ENCODE results near the gene TBX4. TPM values are rescaled to one million over a fixed set of nuclear protein-coding genes. Genes with fewer than 3 reads are reported as not detected.

Gene TBX4
- total and polyA plus RNA-seq, 2 of the 13 experiments (the other 11 are each of a cell fraction or from before 2014, with no cell fraction given) = 0.11 to 1.1 TPM

- TF ChIP-seq AGO2 (optimal IDR thresholded peaks at IDR 0.05; ENCODE audit: low read depth, low read length) (no peak), ZNF572 (CRISPR knock-in tag; IDR thresholded peaks at IDR 0.05) (no peak), ZNF350 (CRISPR knock-in tag; IDR thresholded peaks at IDR 0.05; ENCODE audit: borderline replicate concordance, low read depth) (no peak), MXD1 (CRISPR knock-in tag; IDR thresholded peaks at IDR 0.05) (no peak), PHF5A (CRISPR knock-in tag; IDR thresholded peaks at IDR 0.05; ENCODE audit: low read depth, unreplicated experiment) (no peak), ZBTB42 (CRISPR knock-in tag; IDR thresholded peaks at IDR 0.05) (no peak), MYNN (CRISPR knock-in tag; IDR thresholded peaks at IDR 0.05; ENCODE audit: low read depth) (no peak), ZBTB7A (CRISPR knock-in tag; IDR thresholded peaks at IDR 0.05) (no peak), U2AF2 (IDR thresholded peaks at IDR 0.05; ENCODE audit: low read depth, low read length) (no peak), ZNF646 (CRISPR knock-in tag; IDR thresholded peaks at IDR 0.05) (no peak), HBP1 (CRISPR knock-in tag; IDR thresholded peaks at IDR 0.05; ENCODE audit: low read depth) (no peak), EED (CRISPR knock-in tag; IDR thresholded peaks at IDR 0.05) (no peak)
- ChIA-PET POLR2A (no interaction called here), CTCF (ENCODE audit: low intra/inter-chr PET ratio, low total read pairs) (no interaction called here)
- Histone ChIP-seq H3K27me3 (ENCODE audit: control insufficient read depth in 1 of 2, insufficient read depth in 2 of 2, low read length in 2 of 2) (no peaks in the 10 kb centered on the region), H4K20me1 (ENCODE audit: insufficient read depth, low read length) (no peaks in the 10 kb centered on the region), H3K4me1 (ENCODE audit: insufficient read depth, low read length) (peaks cover 32% of the 10 kb centered on the region), H3K9ac (ENCODE audit: insufficient read depth, low read depth, low read length) (no peak overlapping the region), H3K9me3 (ENCODE audit: low read length) (no peaks in the 10 kb centered on the region), H3K36me3 (replicated peaks in 1 of 2; ENCODE audit: control insufficient read depth in 1 of 2, insufficient read depth in 2 of 2, low read length in 2 of 2) (no peaks in the 10 kb centered on the region), H3K4me3 (replicated peaks in 1 of 3; ENCODE audit: insufficient read depth in 1 of 3, low read depth in 2 of 3, low read length in 3 of 3) (no peak overlapping the region), H3K27ac (ENCODE audit: extremely low read length, insufficient read depth, low read length) (no peak overlapping the region), H3K4me2 (ENCODE audit: low read depth, low read length) (no peak overlapping the region), H3K79me2 (ENCODE audit: insufficient read depth, low read length) (no peaks in the 10 kb centered on the region), H2AFZ (ENCODE audit: low read length) (no peak overlapping the region)
- intact Hi-C loops (cut with micrococcal nuclease; ENCODE audit: unreplicated experiment) = no loop called here
- BruUV-seq (replicated peaks) = no TSS peak
- in situ Hi-C loops (cut with HindIII; ENCODE audit: extremely low pct_ligation_motif_present, low pct_unique_long_range_greater_than_20kb) = no loop called here
- WGBS (ENCODE audit: low lambda C conversion rate) = 77% methylated on average over 6 of the region's 6 CpGs
- ATAC-seq (no peak), DNase-seq (ENCODE audit: low spot score) (no peak), FAIRE-seq (no peak)
Measured at GRCh38 chr17:61510237-61510636, 58.0 kb downstream of the TBX4 start.

All from HepG2 (cell line).